Measurements from ENCODE around the gene IFITM1.
"Not testable (repeated sequence)": the region's sequence is repeated elsewhere in the genome, so short reads cannot be mapped to it uniquely, and the experiment has no call there.

IFITM1 gene

DNA sequence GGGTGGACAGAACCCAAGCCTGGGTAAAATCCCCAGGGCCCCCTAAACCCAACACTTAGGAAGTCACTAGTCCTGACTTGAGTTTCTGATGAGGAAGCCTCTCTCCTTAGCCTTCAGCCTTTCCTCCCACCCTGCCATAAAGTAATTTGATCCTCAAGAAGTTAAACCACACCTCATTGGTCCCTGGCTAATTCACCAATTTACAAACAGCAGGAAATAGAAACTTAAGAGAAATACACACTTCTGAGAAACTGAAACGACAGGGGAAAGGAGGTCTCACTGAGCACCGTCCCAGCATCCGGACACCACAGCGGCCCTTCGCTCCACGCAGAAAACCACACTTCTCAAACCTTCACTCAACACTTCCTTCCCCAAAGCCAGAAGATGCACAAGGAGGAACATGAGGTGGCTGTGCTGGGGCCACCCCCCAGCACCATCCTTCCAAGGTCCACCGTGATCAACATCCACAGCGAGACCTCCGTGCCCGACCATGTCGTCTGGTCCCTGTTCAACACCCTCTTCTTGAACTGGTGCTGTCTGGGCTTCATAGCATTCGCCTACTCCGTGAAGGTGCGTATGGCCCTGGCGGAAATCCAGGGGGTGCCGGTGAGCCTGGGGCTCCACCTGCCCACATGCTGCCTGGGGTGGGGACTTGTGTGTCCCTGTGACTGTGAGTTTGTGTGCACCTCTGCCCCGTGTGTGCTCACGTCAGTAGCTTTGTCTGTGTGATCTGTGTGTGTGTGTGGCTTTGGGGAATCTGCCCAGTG is at the start of gene IFITM1:
Gene IFITM1 (plus strand): TSS at position 254 of the 767 bp plus-strand sequence. CDS start 131 bp downstream, at position 385.
- DNase-seq: no peak

DNA sequence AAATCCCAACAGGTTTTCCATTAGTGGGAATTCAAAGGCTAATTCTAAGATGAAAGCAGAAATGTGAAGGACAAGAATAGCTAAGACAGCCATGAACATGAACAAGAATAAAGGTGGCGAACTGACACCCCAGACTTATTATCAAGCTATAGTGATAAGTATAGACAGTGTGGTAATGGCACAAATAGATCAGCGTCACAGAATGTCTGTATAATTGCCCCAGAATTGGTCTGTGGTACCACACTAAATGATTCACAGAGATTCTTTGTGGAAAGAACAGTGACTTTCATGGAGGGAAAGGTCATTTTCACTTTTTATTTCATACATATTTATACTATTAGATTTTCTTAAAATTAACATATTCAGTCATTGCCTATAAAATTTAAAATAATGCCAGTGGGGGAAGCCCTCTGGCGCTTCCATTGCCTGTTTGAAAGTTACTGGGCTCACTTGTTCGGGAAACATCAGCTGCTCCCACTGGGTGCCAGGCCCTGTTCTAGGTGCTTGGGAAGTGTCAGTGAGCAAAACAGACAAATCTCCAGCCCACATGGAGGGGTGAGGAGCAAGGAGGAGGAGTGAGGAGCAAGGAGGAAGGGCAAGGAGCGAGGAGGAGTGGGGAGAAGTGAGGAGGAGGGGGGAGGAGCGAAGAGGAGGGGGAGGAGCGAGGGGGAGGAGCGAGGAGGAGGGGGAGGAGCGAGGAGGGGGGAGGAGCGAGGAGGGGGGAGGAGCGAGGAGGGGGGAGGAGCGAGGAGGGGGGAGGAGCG is 47.0 kb upstream of the IFITM1 start:
- no peak for DNase-seq

DNA sequence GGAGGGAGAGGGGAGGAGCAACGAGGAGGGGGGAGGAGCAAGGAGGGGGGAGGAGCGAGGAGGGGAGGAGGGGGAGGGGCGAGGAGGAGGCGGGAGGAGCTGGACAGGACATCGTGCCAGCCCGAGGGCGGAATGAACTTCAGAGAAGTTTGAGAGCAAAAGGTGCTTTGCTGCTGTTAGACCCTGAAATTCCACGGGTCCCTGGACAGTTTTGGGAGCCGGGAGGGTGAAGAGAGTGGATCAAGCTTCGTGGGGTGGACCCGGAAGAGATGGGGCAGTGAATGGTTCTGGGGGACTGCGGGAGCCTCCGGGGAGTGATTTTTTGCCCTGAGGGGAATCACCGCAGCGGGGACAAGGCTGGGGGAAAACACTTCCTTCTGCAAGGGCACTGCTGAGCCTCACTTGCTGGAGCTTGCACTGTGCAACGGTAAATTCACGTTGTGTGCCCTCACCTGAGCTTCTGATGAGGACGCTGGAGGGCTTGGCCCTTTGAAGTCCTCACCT is 46.3 kb upstream of the IFITM1 start:
- no peak for DNase-seq

DNA sequence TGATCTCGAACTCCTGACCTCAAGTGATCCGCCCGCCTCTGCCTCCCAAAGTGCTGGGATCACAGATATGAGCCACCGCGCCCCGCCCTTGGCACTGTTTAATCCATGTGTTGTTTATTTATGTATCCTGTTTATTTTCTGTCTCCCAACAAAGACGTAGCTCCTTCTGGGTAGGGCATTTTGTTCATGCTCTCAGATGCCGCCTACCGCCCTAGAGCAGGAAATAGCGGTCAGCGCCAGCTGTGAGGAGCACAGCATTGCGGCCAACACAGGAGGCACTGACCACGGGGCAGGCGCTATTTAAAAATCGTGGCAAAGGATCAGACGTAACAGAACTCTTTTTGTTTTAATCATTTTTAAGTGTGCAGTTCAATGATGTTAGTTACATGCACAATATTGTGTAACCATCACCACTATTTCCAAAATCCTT is 45.1 kb upstream of the IFITM1 start:
- DNase-seq: not testable (repeated sequence)

DNA sequence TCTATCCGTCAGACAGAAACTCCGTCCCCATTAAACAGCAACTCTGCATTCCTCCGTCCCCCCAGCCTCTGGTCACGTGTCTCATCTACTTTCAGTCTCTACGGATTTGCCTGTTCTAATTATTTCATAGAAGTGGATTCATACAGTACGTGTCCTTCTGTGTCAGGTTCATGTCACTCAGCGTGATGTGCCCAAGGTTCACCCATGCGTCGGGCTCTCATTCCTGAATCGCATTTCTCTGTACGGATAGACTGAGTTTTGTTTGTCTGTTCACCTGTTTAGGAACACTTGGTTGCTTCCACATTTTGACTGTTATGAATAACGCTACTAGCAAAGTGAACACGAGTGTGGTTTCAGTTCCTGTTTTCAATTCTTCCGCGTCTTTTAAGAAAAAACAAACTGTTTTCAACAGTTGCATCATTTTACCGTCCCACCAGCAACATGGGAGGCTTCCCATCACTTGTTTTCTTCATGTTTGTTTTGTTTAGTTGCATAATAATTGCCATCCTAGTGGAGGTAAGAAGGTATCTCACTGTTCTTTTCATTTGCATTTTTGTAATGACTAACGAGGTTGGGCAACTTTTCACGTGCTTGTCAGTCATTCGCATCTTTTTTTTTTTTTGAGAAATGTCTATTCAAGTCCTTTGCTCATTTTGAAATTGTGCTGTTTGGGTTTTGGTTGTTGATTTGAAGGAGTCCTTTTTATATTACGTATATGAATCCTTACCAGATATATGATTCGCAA is 44.5 kb upstream of the IFITM1 start:
- no peak for DNase-seq

DNA sequence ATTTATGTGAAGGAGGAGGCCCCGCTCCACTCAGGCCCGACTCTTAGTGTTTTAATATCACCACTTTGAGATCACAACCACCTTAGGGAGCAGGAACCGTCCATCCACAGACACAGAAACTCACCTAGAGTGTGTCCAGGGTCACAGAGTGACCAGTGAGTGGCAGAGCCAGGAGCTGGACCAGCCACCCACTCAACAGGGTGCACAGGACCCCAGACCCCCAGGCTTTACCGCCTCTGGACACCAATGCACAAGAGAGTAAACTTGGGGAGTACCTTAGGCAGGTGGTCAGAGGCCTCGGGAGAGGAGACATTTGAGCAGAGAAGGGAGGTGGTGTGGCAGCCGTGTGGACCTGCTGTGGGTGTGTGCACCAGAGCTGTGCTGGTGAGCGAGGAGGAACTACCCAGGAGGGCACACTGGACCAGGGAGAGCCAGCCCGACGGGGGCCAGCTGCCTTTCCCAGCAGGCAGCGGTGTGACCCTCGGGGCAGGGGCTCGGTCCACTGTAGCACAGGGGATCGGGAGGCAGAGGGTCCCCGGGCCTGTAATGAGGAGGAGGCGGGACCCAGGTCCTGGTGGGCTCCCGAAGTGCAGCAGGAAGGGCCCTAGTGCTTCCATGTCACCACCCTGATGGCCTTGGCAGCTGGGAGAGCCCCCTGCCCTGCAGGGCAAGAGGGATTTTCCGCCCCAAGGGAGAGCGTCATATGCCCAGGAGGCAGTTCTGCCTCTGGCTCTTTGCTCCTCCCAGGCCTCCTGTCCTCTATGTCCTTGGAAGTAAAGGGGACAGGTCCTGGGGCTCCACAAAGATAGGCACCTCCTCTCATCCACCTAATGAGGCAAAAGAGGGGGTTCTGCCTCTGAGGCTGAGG is 43.2 kb upstream of the IFITM1 start:
- no peak for DNase-seq

DNA sequence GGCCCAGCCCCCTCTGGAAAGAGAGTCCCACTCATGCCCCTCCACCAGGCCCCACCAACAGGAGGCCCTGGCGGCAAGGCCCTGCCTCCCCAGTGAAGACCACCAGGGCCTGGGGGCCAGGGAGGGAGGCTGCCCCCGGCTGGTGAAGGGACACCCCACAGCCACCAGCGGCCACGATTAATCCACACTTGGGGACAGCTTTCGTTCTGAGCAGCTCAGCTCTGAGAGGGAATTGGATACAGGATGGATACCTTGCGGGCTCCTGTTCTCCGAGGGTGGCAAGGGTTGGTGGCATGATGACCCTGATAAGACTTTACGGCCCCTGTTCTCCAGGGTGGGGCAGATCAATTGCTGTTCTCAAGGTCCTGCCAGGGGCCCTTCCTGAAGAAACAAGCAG is 42.5 kb upstream of the IFITM1 start:
- no peak for DNase-seq

DNA sequence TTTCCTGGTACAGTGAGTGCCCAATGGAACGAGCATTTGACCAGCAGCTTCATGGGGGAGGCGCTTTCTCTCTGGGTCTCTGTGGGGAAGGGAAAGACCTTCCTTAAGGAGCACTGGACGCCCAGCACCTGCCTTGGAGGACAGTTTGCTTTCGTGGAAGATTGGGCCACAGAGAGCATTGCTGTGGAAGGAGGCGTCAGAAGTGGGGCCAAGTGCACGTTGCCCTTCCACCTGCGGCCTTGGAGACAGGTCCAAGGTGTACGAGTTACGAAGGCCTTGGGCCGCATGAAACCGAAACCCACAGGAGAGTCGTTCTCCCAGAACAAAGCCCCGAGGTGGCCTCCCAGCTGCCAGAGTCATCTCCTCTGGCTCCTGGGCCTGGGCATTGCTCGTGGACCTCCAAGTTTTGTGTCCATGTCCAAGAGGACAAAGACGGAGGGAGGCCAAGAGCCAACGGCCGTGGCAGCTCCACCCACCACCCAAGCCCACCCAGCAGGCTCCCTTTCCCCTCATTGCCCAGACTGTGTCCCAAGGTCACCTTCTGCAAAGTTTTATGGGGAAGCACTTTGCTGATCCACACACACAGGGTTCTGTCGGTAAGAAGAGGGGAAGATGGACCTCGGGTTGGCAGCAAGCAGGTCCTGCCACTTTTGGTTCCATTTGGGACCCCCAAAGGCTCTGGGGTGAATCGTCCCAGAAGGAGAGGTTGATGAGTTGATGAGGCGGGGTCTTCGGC is 41.5 kb upstream of the IFITM1 start:
- no peak for DNase-seq

DNA sequence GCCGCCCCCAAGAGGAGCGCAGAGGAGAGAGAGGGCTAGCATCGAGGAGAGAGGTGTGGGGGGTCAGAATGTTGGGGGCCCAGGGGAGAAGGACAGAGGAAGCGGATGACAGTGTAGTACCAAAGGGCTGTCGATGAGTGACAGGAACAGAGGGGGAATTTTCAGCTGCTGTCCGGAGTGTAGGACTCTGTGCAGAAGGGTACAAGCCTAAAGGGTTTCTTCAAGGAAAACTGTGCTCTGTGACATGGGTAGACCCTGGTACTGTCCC is 41.0 kb upstream of the IFITM1 start:
- no peak for DNase-seq

DNA sequence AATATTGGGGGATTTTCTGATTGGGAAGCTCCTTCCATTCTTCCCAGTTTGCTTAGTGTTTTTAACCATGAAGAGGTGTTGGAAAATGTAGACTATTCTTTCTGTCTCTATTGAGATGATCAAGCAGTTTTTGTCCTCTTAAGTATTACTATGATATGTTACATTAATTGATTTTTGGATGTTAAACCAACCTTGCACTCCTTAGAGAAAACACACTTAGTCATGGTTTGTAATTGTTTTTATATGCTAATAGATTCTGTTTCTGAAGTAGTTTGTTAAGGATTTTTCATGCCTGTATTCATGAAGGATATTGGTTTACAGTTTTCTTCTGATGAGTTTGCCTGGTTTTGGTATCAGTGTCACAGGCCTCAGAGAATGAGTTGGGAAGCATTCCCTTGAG is 37.6 kb upstream of the IFITM1 start:
- DNase-seq: no peak

DNA sequence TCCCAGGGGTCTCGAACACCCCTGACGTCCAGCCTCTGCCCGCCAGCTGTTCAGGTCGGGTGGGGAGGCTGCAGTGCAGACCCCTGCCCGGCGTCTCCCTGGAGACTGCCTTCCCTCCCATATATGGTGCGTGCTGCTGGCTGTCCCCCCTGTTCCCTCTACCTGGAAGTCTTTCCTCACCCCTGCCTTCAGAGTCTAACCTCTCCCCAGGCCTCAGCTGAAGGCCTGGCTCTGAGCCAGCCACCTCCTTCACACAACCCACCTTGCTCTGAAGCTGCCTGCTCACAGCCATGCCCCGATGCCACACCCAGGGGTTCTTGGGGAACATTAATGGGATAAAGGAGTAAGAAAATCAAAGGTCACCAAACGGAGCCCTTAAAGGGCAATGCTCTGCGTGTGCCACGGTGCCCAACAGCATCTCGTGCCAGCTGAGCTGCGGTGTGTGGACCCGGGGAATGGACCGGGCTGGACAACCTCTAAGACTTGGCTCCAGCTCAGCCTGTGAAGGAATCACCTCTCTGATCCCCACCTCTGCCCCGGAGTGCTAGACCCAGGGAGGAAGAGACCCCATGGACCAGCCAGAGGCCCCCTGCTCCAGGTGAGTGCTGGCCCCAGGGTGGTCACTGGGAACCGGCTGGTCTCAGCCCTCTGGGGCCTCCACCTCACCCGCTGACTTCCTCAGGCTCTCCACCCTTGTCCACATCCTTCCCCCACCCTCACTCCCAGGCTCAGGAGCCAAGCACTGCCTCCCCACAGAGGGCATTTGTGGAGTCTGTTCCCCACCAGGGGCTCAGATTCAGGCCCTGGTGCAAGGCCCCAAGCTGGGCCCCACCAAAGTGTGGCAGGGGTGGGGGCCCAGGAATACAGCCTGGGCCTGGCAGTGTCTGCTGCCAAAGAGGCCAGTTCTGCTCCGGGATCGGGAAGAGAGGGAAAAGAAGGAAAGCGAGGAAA is 35.6 kb upstream of the IFITM1 start, which contains the start of gene NLRP6:
Gene NLRP6 (plus strand): TSS at position 407 of the 951 bp plus-strand sequence. CDS start 163 bp downstream, at position 570.
- DNase-seq: no peak

DNA sequence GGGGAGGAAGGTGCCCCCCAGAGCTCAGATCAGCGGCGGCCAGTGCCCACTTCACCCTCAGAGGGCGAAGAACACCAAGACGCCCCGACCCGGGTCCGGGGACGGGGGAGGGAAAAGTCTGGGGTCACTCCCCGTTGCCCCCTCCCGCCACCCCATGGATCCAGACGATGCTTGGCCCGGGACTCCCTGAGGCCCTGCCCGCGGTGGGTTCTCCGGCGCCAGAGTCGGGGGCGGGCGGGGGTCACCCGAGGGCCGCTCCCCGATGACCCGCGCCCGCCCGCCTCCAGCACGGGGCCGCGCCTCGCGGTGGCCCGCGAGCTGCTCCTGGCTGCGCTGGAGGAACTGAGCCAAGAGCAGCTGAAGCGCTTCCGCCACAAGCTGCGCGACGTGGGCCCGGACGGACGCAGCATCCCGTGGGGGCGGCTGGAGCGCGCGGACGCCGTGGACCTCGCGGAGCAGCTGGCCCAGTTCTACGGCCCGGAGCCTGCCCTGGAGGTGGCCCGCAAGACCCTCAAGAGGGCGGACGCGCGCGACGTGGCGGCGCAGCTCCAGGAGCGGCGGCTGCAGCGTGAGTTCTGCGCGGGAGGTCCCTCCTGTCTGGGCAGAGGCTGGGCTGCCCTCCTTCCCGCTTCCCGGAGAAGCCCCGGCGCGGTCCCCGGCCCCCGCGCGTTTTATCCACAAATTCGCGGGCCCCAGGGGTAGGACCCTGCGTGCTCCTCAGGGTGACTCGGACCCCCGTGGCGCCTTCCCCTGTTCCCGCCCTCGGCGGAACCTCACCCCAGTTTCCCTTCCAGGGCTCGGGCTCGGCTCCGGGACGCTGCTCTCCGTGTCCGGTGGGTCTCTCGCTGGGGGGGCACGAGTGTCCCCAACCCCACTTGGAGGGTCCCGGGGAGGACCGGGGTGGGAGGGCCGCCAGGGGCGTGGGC is 34.5 kb upstream of the IFITM1 start:
- DNase-seq: no peak

DNA sequence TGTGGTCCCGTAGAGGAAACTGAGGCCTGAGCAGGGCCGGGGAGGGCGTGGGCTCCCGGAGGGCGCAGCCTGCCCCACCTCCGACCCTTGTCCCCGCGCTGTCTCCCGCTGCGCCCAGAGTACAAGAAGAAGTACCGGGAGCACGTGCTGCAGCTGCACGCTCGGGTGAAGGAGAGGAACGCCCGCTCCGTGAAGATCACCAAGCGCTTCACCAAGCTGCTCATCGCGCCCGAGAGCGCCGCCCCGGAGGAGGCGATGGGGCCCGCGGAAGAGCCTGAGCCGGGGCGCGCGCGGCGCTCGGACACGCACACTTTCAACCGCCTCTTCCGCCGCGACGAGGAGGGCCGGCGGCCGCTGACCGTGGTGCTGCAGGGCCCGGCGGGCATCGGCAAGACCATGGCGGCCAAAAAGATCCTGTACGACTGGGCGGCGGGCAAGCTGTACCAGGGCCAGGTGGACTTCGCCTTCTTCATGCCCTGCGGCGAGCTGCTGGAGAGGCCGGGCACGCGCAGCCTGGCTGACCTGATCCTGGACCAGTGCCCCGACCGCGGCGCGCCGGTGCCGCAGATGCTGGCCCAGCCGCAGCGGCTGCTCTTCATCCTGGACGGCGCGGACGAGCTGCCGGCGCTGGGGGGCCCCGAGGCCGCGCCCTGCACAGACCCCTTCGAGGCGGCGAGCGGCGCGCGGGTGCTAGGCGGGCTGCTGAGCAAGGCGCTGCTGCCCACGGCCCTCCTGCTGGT is 33.7 kb upstream of the IFITM1 start:
- no peak for DNase-seq

DNA sequence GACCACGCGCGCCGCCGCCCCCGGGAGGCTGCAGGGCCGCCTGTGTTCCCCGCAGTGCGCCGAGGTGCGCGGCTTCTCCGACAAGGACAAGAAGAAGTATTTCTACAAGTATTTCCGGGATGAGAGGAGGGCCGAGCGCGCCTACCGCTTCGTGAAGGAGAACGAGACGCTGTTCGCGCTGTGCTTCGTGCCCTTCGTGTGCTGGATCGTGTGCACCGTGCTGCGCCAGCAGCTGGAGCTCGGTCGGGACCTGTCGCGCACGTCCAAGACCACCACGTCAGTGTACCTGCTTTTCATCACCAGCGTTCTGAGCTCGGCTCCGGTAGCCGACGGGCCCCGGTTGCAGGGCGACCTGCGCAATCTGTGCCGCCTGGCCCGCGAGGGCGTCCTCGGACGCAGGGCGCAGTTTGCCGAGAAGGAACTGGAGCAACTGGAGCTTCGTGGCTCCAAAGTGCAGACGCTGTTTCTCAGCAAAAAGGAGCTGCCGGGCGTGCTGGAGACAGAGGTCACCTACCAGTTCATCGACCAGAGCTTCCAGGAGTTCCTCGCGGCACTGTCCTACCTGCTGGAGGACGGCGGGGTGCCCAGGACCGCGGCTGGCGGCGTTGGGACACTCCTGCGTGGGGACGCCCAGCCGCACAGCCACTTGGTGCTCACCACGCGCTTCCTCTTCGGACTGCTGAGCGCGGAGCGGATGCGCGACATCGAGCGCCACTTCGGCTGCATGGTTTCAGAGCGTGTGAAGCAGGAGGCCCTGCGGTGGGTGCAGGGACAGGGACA is 32.9 kb upstream of the IFITM1 start:
- DNase-seq: no peak

DNA sequence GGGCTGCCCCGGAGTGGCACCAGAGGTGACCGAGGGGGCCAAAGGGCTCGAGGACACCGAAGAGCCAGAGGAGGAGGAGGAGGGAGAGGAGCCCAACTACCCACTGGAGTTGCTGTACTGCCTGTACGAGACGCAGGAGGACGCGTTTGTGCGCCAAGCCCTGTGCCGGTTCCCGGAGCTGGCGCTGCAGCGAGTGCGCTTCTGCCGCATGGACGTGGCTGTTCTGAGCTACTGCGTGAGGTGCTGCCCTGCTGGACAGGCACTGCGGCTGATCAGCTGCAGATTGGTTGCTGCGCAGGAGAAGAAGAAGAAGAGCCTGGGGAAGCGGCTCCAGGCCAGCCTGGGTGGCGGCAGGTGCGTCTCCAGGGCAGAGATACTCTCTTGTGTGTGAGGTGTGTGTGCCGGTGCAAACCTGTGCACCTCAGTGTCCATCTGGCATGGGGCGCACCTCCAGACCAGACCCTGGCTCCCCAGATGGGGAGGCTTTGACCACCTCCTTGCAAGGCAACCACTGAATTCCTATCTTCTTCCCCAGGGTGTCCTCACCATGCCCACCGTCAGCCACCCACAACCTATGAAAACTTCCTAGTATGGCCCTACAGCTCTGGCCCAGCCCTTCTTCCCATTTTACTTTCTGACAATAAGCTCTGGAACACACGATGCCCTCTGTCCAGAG is 32.2 kb upstream of the IFITM1 start:
- DNase-seq: no peak

DNA sequence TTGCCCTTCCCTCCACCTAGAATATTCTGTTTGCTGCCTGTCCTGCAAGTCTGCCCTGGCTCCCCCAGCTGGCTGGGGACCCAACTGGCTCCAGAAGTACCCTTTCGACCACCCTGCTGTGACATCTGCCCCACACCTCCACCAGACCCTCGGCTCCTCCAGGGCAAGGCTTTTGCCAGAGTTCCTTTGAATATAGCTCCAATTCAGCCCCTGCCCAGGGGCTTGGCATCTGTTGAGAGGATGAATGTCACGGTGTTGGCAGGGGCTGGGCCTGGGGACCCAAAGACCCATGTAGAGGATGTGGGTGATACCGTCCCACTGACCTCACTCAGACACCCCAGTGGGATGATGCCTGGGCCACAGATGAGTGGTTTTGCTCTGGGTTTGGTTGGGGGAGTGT is 31.7 kb upstream of the IFITM1 start:
- DNase-seq: no peak

DNA sequence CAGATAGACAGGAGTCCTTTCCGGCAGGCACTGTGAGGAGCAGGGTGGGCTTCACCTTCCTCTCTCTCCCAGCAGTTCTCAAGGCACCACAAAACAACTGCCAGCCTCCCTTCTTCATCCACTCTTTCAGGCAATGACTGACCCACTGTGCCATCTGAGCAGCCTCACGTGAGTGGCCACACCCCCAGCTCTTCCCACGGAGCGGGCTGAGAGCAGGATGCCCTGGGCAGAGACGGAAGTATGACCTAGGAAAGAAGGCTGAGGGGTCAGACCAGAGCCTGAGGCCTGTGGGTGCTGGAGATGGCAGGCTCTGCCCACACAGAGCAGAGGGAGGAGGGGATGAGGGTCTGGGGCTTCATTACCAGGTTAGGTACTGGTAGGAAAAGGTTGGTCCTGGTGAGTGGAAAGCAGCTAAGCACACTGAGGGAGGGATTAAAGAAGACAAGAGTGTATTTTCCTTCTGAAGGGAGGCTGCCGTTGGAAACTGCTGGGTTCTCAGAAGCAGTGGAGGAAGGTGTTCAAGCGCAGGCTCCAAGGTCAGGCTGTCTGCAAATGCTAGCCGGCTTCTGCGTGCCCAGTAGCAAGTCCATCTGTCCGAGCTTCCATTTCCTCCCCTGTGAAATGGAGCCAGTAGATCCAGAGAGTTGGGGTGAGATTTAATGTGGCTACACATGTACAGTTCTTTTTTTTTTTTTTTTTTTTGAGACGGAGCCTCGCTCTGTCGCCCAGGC is 31.0 kb upstream of the IFITM1 start:
- DNase-seq: no peak

All from NCI-H510A treated with DMSO at 0.1 percent for 48 hours (cell line).